ENCODE results near the gene NDFIP2. TPM values are rescaled to one million over a fixed set of nuclear protein-coding genes. Genes with fewer than 3 reads are reported as not detected.

NDFIP2 gene
- total RNA-seq, 3 donors from 2014 or later (not counting 1 experiment from before 2014, with no cell fraction given) = 2.6 to 9.6 (median 3.6) TPM

GRCh38 chr13:79502859-79503468 lies 22.0 kb downstream of the NDFIP2 start:
- 66% methylated on average over 3 of the region's 3 CpGs for WGBS (ENCODE audit: insufficient coverage)
- Mint-ChIP-seq H3K27me3 (ENCODE audit: low read depth in 2 of 2) (peaks cover 3 to 23% of the 10 kb centered on the region in 2 donors), H3K4me1 (peaks cover 19 to 21% of the 10 kb centered on the region in 2 donors), H3K4me3 (no peak overlapping the region), H3K36me3 (no peaks in the 10 kb centered on the region), H3K9me3 (no peaks in the 10 kb centered on the region), H3K27ac (no peak overlapping the region)
- intact Hi-C loops (cut with micrococcal nuclease) = no loop called here
- TF ChIP-seq CTCF (IDR thresholded peaks at IDR 0.05) = no peak
- Histone ChIP-seq H3K27me3 (ENCODE audit: control insufficient read depth, insufficient read depth, low read length) (no peaks in the 10 kb centered on the region), H3K4me1 (ENCODE audit: control insufficient read depth, insufficient read depth, low read length) (no peaks in the 10 kb centered on the region), H3K9me3 (ENCODE audit: control insufficient read depth, insufficient read depth, low read length) (no peaks in the 10 kb centered on the region), H3K36me3 (ENCODE audit: control insufficient read depth, insufficient read depth, low read length) (no peaks in the 10 kb centered on the region), H3K4me3 (ENCODE audit: low read length) (no peak overlapping the region), H3K27ac (ENCODE audit: low read length) (no peak overlapping the region)
- no peak for DNase-seq
- no peak for ATAC-seq

- Mint-ChIP-seq H3K27me3 (ENCODE audit: low read depth in 2 of 2) (peaks cover 3 to 23% of the 10 kb centered on the region in 2 donors), H3K27ac (no peak overlapping the region), H3K36me3 (no peaks in the 10 kb centered on the region), H3K4me1 (peaks cover 21 to 26% of the 10 kb centered on the region in 2 donors), H3K4me3 (no peak overlapping the region), H3K9me3 (no peaks in the 10 kb centered on the region)
- no peaks in the 10 kb centered on the region for H3K27me3 ChIP-seq (ENCODE audit: control insufficient read depth, insufficient read depth, low read length)
- intact Hi-C loops (cut with micrococcal nuclease) = no loop called here
- H3K4me1 ChIP-seq (ENCODE audit: control insufficient read depth, insufficient read depth, low read length) = no peaks in the 10 kb centered on the region
- ATAC-seq (no peak), DNase-seq (no peak)
- no peak for TF ChIP-seq CTCF (IDR thresholded peaks at IDR 0.05)
- no peaks in the 10 kb centered on the region for H3K9me3 ChIP-seq (ENCODE audit: control insufficient read depth, insufficient read depth, low read length)
- H3K27ac ChIP-seq (ENCODE audit: low read length) = no peak overlapping the region
- H3K4me3 ChIP-seq (ENCODE audit: low read length) = no peak overlapping the region
- H3K36me3 ChIP-seq (ENCODE audit: control insufficient read depth, insufficient read depth, low read length) = no peaks in the 10 kb centered on the region
These were observed 22.6 kb downstream of the NDFIP2 start for GRCh38 chr13:79503473-79504017.

- no peak for TF ChIP-seq CTCF (IDR thresholded peaks at IDR 0.05)
- peaks cover 11 to 20% of the 10 kb centered on the region in 2 donors for H3K4me1 Mint-ChIP-seq
- no peak overlapping the region for H3K27ac Mint-ChIP-seq
- no peak for DNase-seq
- Histone ChIP-seq H3K4me3 (ENCODE audit: low read length) (no peak overlapping the region), H3K4me1 (ENCODE audit: control insufficient read depth, insufficient read depth, low read length) (no peaks in the 10 kb centered on the region), H3K27ac (ENCODE audit: low read length) (no peak overlapping the region), H3K36me3 (ENCODE audit: control insufficient read depth, insufficient read depth, low read length) (no peaks in the 10 kb centered on the region), H3K27me3 (ENCODE audit: control insufficient read depth, insufficient read depth, low read length) (no peaks in the 10 kb centered on the region), H3K9me3 (ENCODE audit: control insufficient read depth, insufficient read depth, low read length) (no peaks in the 10 kb centered on the region)
- WGBS (ENCODE audit: insufficient coverage) = 89% methylated on average over 6 of the region's 6 CpGs
- no peaks in the 10 kb centered on the region for H3K9me3 Mint-ChIP-seq
- H3K36me3 Mint-ChIP-seq = no peaks in the 10 kb centered on the region
- no peak for ATAC-seq
- no peaks in the 10 kb centered on the region for H3K27me3 Mint-ChIP-seq (ENCODE audit: low read depth in 2 of 2)
- H3K4me3 Mint-ChIP-seq = no peak overlapping the region
- intact Hi-C loops (cut with micrococcal nuclease) = no loop called here
These were observed 27.4 kb downstream of the NDFIP2 start for GRCh38 chr13:79508224-79508961.
